T follicular helper cell (primary cell): ENCODE results near the gene AGA.

Source experiments
- DNase-seq: peaks from one replicate; pipeline ENCODE4 v3.0.0-alpha.2; 2020; ENCODE audit warnings: low read depth
- total RNA-seq, 2 experiments: gene quantifications; one replicate each; lab custom pipeline; 2026; lab: John Stamatoyannopoulos, UW

The AGA gene
- total RNA-seq: 26.6 to 34.2 reads per million in 2 experiments

DNA sequence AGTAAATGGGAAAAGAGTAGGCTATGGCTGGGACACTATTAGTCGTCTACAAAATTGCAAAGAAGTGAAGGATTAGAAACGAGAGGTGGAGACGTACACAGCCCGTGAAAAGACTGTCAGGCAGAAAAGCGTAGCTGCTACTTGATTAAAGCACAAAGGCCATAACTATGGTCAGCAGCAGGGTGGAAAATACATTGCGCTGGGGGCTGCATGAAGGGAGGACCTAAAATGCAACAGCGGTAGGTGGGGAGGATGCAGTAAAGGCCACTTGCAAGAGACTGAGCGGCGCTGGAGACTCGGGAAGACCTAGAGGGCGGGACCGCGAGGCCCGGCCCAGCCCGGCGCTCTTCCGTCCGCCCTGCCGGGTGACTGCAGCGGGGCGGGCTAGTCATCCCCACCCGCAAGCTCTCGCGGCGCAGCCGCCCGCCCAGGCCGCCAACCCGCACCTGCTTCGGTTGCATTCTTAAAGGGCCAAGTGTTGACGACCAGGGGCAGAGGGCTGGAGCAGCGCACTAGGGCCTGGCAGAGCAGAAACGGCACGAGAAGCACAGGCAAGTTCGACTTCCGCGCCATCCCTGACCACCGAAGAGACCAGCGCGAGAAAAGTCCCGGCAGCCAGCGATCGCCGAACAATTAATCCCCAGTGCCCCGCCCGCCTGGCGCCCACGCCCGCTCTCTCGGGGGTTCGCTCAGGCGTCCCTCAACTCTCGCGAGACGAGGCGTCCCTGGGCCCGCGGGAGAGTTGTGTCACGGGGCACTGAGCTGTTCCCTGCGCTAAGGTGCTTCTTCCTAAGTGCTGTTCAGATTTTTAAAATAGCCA lies at the start of gene AGA:
AGA (minus strand) TSS at position 635 of the 820 bp plus-strand sequence; CDS start at position 573, 62 bp downstream.
- peak; percentile 94 for DNase-seq

GRCh38 chr4:177492022-177492421 lies 49.8 kb upstream of the AGA start:
- DNase-seq: no peak

- no peak for DNase-seq
These were observed 48.5 kb upstream of the AGA start for GRCh38 chr4:177490769-177491168.

DNA sequence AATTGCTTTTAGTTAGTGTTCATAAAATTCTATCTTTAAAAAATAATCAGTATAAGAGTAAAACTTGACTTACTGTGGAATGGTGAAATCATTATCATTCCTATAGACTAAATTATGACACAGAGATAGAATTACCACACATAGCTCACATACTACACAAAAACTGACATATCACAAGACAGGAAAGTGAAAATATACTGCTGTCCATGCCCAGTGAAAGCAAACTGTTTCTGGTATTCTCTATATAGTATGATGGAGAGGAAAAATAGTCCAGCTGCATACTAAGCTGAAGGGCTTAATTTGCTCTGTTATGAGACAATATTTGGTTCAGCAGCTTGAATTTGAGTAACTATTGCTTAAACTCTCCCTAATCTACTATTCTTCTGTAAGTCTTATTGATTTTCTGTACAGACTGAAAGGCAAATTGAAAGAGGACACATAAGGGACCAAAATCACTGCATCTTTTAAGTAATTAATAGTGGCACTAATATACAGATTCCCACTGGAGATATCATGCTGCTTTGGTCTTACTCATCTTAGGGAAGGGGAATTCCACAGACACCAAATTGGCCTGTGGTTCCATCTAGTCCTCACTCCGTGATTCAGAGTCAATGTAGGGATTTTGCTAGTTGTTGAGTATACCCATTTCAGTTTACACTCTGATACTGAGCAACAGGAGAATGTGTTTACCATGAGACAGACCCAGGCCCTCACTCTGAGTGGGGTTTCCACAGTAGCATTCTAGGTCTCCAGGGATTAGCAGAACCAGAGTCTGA lies 47.4 kb upstream of the AGA start:
- no peak for DNase-seq

DNA sequence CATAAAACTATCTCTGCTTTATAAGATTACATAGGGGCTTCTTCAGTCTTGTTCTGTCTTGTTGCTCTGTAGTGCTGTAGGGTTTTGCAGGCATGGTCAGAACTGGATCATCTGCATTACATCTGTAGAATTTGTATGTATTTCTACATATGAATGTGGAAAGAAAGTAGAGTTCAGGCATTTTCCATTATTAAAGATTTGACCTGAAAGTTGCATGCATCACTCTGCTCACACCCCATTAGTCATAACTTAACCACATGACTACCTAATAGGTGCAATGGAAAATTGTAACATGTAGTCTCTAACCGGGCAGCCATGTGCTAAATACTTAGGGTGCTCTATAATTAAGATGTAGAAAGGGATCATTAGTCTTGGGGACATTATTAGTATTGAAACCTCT lies 45.7 kb upstream of the AGA start:
- DNase-seq: no peak

GRCh38 chr4:177485528-177485927 lies 43.3 kb upstream of the AGA start:
- DNase-seq: no peak

- DNase-seq: no peak
These were observed 42.4 kb upstream of the AGA start for GRCh38 chr4:177484613-177485021.

DNA sequence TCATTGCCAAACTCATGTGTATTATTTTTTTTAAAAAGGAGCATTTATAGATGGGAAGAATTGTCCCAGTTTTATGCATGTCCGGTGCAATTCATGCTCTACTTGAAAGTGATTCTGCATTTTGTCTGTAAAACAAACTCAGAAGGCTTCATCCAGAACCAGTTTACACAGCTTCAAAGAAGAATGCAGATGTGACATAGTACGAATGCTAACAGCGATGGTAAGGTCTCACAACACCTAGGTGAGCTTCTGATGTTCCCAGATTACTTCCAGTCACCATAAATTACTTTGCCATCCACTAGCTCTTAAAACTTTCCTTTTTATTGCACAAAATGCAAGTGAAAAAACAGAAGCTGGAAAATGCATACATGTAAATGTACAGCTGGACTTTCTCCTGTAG lies 41.5 kb upstream of the AGA start:
- DNase-seq: no peak

- no peak for DNase-seq
These were observed 41.0 kb upstream of the AGA start for GRCh38 chr4:177483271-177483670.

DNA sequence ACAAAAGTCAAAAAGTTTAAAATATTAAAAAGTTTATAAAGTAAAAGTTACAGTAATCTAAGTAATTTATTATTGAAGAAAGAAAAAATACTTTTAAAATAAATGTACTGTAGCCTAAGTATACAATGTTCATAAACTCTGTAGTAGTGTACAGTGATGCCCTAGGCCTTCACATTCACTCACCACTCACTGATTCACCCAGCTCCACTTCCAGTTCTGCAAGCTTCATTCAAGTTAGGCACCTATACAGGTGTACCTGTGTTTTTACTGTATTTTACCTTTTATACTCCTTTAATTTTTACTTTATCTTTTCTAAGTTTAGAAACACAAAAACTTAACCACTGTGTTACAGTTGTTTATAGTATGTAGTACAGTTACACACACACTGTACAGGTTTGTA lies 40.1 kb upstream of the AGA start:
- no peak for DNase-seq

DNA sequence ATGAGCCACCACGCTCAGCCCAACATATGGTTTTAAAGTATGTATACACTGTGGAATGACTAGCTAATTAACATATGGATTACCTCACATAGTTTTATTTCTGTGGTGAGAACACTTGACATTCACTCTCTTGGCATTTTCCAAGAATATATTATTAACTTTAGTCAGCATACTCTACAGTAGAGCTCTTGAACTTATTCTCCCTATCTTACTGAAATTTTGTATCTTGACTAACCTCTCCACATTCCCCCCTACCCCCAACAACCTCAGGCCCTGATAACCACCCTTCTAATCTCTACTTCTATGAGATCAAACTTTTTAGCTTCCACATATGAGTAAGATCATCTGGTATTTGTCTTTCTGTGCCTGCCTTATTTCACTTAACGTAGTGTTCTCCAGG lies 38.6 kb upstream of the AGA start:
- DNase-seq: no peak

GRCh38 chr4:177479063-177479462 lies 36.8 kb upstream of the AGA start:
- no peak for DNase-seq

GRCh38 chr4:177478496-177478895 lies 36.3 kb upstream of the AGA start:
- no peak for DNase-seq

DNA sequence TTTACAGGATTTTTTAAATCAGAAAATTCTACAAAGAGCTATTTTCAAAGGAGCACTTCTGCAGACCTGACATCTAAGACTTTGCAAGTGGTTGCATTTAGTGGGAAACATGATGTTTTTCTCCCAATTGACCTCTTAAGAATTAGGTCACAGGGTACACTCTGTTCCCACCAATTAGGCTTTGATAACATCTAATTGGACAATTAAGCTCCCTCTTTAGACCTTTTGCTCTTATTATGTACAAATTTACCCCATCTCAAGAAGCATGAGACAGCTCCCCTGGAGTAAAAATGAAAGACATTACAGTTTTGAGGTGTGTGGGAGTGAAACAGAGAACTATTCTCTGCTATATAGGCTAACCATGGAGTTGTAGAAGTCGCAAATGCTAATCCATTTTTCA lies 31.8 kb upstream of the AGA start:
- DNase-seq: no peak

DNA sequence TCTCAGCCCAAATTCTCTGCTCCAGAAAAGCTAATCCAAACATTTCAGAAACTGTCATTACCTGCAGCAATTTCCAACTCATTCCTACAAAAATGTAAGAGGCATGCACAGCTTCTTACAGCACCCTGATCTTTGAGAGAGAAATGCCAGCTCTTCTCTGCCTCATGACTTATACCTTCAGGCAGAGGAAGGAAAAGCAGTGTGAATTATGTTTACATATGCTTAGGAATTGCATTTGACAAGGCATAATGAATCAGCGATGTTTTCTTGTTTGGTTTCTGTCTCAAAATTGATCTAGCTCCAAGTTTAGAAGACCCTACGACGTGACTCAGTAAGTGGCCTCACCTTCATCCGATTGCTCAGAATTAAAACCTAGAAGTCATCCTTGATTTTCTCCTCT lies 21.8 kb upstream of the AGA start:
- DNase-seq: no peak

DNA sequence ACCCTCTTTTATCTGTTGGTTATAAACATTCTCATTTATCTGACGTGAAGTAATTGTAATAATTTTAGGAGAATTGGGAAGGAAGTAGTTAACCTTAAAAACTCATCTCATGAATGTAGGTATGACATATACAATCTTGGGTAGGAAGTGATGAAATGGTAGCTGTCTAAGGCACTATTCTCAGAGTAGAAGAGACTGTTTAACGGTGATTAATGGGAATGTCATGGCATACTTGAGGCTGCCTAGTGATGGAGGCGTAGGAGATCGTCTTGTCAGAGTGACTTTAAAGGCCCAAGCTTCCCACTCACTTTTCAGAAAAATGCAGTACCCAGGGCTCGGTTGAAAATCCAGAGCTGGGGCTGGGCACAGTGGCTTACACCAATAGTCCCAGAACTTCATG lies 19.4 kb upstream of the AGA start:
- no peak for DNase-seq

DNA sequence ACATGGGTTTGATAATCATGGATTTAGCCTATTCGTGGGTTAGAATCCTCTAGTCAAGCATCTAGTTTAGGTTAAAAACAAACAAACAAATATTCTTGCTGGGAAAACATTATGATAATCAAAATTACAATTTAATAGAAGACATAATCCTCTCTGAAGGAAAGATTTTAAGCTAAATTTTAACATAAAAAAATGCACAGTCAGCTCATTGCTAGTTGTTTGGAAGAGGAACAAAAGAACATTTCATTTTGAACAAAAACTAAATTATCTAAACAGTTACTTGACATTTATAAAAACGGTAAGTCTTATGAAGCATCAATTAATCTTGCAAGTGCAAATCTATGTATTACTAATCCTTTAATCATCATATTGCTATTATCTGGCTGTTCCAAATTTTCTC lies 18.2 kb upstream of the AGA start:
- DNase-seq: no peak

DNA sequence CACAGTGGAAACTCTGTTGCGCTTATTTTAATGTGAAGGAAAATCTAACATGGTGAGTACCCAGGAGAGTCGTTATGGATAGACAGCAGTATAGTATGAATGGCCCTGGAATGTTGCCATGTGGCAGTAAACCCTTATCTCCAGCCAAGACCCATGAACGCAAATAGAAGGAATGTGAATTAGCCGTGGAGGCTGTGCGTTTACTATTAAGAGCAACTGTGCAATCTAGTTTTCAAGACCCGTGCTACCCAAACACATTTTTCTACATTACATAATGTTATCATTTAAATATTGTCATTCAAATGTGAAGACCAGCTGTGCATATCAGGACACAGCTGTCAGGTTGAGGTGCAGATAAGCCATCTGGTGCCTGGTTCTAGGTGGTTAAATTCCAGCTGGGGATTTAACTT lies 13.3 kb upstream of the AGA start:
- DNase-seq: no peak

DNA sequence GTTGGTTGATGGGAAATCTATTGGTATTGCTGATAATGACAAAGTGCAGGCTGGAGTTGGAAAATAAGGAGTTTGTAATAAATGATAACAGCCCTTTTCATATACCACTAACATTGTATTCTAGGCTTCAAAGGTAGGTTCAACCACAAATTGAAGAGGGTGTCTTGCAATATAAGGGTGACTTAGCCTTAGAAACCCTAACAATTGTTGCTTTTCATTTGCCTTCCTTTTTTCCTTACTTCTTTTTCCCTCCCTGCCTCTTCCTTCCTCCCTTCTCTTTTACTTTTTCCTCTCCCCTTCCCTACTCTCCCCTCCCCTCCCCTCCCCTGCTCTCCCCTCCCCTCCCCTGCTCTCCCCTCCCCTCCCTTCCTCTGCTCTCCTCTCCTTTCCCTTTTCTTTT lies 10.9 kb upstream of the AGA start:
- no peak for DNase-seq

- DNase-seq: no peak
These were observed 8.9 kb upstream of the AGA start for GRCh38 chr4:177451108-177451500.

DNA sequence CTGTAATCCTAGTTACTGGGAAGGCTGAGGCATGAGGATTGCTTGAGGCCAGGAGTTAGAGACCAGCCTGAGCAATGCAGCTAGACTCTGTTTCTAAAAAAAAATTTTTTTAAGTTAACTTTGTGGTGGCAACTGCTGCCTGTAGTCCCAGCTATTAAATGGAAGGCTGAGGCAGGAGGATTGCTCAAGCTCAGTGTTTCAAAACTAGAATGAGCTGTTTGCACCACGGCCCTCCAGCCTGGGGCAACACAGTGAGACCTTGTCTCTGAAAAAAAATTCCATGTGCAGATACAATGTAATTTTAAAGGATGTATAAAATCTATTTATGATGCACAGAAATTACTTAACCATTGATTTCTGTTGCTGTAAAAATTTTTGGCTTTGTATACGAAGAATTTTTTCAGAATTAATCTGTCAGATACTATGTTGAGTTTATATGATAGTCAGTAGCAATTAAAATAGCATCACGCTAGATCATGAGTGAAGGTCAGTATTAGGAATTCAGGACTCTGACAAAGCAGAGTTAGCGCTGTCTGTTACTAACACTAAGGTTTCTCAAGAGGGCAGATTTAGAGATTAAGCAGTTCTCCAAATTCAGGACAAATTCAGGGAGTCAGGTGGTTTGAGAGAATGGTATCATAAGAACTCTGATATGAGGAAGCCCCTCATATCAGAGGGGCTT lies 8.3 kb upstream of the AGA start:
- DNase-seq: no peak

DNA sequence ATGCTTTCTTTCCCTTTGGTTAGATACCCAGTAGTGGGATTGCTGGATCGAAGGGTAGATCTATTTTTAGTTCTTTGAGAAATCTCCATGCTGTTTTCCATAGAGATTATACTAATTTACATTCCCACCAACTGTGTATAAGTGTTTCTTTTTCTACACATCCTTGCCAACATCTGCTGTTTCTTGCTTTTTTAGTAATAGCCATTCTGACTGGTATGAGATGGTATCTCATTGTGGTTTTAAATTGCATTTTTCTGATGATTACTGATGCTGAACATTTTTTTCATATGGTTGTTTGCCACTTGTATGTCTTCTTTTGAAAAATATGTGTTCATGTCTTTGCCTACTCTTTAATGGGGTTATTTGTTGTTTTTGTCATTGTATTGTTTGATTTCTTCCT lies 6.6 kb upstream of the AGA start:
- DNase-seq: no peak
